ENCODE measurements around the gene RALGPS2.

Gene RALGPS2

DNA sequence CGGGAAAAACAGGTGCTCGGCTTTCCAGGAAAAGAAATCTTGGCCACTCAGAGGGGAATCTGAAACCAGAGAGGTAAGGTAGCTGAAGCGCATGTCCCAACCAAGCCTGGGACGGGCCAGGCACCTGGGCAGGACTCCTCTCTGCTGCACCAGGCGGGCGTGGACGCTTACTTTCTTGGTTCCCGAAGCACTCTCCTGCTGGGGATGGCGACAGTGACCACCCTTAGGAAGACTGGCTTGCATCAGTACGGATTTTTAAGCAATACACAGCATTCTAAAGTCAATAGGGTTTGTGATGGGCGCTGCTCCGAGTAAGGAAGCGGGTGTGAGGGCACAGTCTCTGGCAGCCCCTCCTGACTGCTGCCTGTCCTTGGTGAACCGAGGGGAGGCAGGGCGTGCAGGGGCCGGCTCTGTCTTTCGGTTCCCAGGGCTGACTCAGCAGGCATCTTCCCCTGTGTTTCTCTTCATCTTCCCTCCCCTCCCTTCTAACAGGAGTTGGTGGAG is 220.8 kb downstream of the RALGPS2 start:
- CTCF ChIA-PET, result no interaction called here
- Histone ChIP-seq H3K4me3 (ENCODE audit: low read depth, low read length) (no peak overlapping the region), H3K27ac (ENCODE audit: extremely low read depth, low read depth, low read length) (no peak overlapping the region), H3K36me3 (ENCODE audit: control insufficient read depth in 2 of 2, insufficient read depth in 1 of 2, low read length in 2 of 2) (no peaks in the 10 kb centered on the region), H3K4me1 (ENCODE audit: control insufficient read depth, insufficient read depth, low read length) (no peaks in the 10 kb centered on the region), H3K9me3 (ENCODE audit: control insufficient read depth, insufficient read depth, low read depth, low read length) (no peaks in the 10 kb centered on the region)
- TF ChIP-seq ZNF155 (tag by site-specific recombination; IDR thresholded peaks at IDR 0.05) (no peak), SP3 (tag by site-specific recombination; IDR thresholded peaks at IDR 0.05) (no peak), HOXC10 (CRISPR knock-in tag; IDR thresholded peaks at IDR 0.05) (no peak), ZNF302 (tag by site-specific recombination; IDR thresholded peaks at IDR 0.05; ENCODE audit: low read depth) (no peak), GLI2 (tag by site-specific recombination; IDR thresholded peaks at IDR 0.05; ENCODE audit: borderline replicate concordance, low read depth) (no peak)
- POLR2A ChIA-PET, result interaction anchor here (0.7 kb wide), 1 partner anchor 8 kb away, joined by 6 read pairs; no protein-coding TSS in a partner anchor

GRCh38 chr1:178946416-178946815 is 221.4 kb downstream of the RALGPS2 start:
- TF ChIP-seq ZNF302 (tag by site-specific recombination; IDR thresholded peaks at IDR 0.05; ENCODE audit: low read depth) (no peak), ZXDB (tag by site-specific recombination; IDR thresholded peaks at IDR 0.05) (no peak), ZSCAN30 (tag by site-specific recombination; IDR thresholded peaks at IDR 0.05) (no peak), ZNF184 (tag by site-specific recombination; IDR thresholded peaks at IDR 0.05) (no peak), ZFP3 (tag by site-specific recombination; IDR thresholded peaks at IDR 0.05; ENCODE audit: low read depth) (no peak), ZNF791 (tag by site-specific recombination; IDR thresholded peaks at IDR 0.05) (no peak), SP2 (tag by site-specific recombination; IDR thresholded peaks at IDR 0.05) (no peak), ZBTB17 (tag by site-specific recombination; IDR thresholded peaks at IDR 0.05) (no peak), ZNF777 (tag by site-specific recombination; IDR thresholded peaks at IDR 0.05; ENCODE audit: borderline replicate concordance) (no peak), ZNF248 (tag by site-specific recombination; IDR thresholded peaks at IDR 0.05) (no peak), ZNF776 (tag by site-specific recombination; IDR thresholded peaks at IDR 0.05; ENCODE audit: borderline replicate concordance) (no peak), ZNF785 (tag by site-specific recombination; IDR thresholded peaks at IDR 0.05) (no peak), ZNF701 (tag by site-specific recombination; IDR thresholded peaks at IDR 0.05) (no peak), ZNF843 (tag by site-specific recombination; IDR thresholded peaks at IDR 0.05) (no peak), KLF10 (tag by site-specific recombination; IDR thresholded peaks at IDR 0.05) (no peak), SCRT1 (tag by site-specific recombination; IDR thresholded peaks at IDR 0.05; ENCODE audit: borderline replicate concordance) (no peak)
- Histone ChIP-seq H3K36me3 (ENCODE audit: control insufficient read depth in 2 of 2, insufficient read depth in 1 of 2, low read length in 2 of 2) (no peaks in the 10 kb centered on the region), H3K4me1 (ENCODE audit: control insufficient read depth, insufficient read depth, low read length) (no peaks in the 10 kb centered on the region), H3K4me3 (ENCODE audit: low read depth, low read length) (no peak overlapping the region), H3K27ac (ENCODE audit: extremely low read depth, low read depth, low read length) (no peak overlapping the region), H3K9me3 (ENCODE audit: control insufficient read depth, insufficient read depth, low read depth, low read length) (no peaks in the 10 kb centered on the region)
- CTCF ChIA-PET, result no interaction called here
- POLR2A ChIA-PET, result no interaction called here

- H3K27ac ChIP-seq (ENCODE audit: extremely low read depth, low read depth, low read length), result no peak overlapping the region
- TF ChIP-seq, protein P1, sequence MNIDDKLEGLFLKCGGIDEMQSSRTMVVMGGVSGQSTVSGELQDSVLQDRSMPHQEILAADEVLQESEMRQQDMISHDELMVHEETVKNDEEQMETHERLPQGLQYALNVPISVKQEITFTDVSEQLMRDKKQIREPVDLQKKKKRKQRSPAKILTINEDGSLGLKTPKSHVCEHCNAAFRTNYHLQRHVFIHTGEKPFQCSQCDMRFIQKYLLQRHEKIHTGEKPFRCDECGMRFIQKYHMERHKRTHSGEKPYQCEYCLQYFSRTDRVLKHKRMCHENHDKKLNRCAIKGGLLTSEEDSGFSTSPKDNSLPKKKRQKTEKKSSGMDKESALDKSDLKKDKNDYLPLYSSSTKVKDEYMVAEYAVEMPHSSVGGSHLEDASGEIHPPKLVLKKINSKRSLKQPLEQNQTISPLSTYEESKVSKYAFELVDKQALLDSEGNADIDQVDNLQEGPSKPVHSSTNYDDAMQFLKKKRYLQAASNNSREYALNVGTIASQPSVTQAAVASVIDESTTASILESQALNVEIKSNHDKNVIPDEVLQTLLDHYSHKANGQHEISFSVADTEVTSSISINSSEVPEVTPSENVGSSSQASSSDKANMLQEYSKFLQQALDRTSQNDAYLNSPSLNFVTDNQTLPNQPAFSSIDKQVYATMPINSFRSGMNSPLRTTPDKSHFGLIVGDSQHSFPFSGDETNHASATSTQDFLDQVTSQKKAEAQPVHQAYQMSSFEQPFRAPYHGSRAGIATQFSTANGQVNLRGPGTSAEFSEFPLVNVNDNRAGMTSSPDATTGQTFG (tag by site-specific recombination; IDR thresholded peaks at IDR 0.05; ENCODE audit: borderline replicate concordance), result no peak
- TF ChIP-seq, protein P2, sequence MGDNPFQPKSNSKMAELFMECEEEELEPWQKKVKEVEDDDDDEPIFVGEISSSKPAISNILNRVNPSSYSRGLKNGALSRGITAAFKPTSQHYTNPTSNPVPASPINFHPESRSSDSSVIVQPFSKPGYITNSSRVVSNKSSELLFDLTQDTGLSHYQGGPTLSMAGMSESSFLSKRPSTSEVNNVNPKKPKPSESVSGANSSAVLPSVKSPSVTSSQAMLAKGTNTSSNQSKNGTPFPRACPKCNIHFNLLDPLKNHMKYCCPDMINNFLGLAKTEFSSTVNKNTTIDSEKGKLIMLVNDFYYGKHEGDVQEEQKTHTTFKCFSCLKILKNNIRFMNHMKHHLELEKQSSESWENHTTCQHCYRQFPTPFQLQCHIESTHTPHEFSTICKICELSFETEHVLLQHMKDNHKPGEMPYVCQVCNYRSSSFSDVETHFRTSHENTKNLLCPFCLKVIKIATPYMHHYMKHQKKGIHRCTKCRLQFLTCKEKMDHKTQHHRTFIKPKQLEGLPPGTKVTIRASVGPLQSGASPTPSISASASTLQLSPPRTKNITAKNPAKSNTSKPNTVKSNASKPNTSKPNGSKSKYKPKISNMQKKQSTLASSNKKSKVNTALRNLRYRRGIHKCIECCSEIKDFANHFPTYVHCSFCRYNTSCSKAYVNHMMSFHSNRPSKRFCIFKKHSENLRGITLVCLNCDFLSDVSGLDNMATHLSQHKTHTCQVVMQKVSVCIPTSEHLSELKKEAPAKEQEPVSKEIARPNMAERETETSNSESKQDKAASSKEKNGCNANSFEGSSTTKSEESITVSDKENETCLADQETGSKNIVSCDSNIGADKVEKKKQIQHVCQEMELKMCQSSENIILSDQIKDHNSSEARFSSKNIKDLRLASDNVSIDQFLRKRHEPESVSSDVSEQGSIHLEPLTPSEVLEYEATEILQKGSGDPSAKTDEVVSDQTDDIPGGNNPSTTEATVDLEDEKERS (tag by site-specific recombination; IDR thresholded peaks at IDR 0.05), result no peak
- TF ChIP-seq ZNF121 (tag by site-specific recombination; IDR thresholded peaks at IDR 0.05), result peak; percentile 65
- no peak for TF ChIP-seq ZNF610 (tag by site-specific recombination; IDR thresholded peaks at IDR 0.05; ENCODE audit: borderline replicate concordance)
- no peaks in the 10 kb centered on the region for H3K4me1 ChIP-seq (ENCODE audit: control insufficient read depth, insufficient read depth, low read length)
- CTCF ChIA-PET, result no interaction called here
- POLR2A ChIA-PET, result no interaction called here
- H3K36me3 ChIP-seq (ENCODE audit: control insufficient read depth in 2 of 2, insufficient read depth in 1 of 2, low read length in 2 of 2), result no peaks in the 10 kb centered on the region
- H3K4me3 ChIP-seq (ENCODE audit: low read depth, low read length), result no peak overlapping the region
- no peaks in the 10 kb centered on the region for H3K9me3 ChIP-seq (ENCODE audit: control insufficient read depth, insufficient read depth, low read depth, low read length)
Measured at GRCh38 chr1:178946855-178947676, 222.0 kb downstream of the RALGPS2 start.

All from HEK293 (cell line).